Nephron (organoid): ENCODE data around the gene OR4D1.
"Not testable (repeated sequence)": the region's sequence is repeated elsewhere in the genome, so short reads cannot be mapped to it uniquely, and the experiment has no call there.

Experiments
- H3K27ac Mint-ChIP-seq, 3 experiments: 2 replicates each; pipeline ENCODE4 v1.8.0; 2020; ENCODE audit warnings: mixed read lengths in 3 of 3, mild to moderate bottlenecking in 2 of 3, moderate library complexity in 1 of 3
- H3K27me3 Mint-ChIP-seq: 2 replicates; pipeline ENCODE4 v1.8.0; 2021; ENCODE audit warnings: low read depth, mild to moderate bottlenecking, moderate library complexity, mixed read lengths
- H3K36me3 Mint-ChIP-seq: 2 replicates; pipeline ENCODE4 v1.8.0; 2020; ENCODE audit warnings: low read depth, mixed read lengths
- H3K4me1 Mint-ChIP-seq: 2 replicates; pipeline ENCODE4 v1.8.0; 2020; ENCODE audit warnings: mixed read lengths
- H3K4me3 Mint-ChIP-seq, 3 experiments: 2 replicates each; pipeline ENCODE4 v1.8.0; 2020; ENCODE audit warnings: mild to moderate bottlenecking in 3 of 3, mixed read lengths in 3 of 3, moderate library complexity in 2 of 3
- H3K9me3 Mint-ChIP-seq: 2 replicates; pipeline ENCODE4 v1.8.0; 2020; ENCODE audit warnings: mixed read lengths
- TF ChIP-seq, protein P1 (sequence below), 3 experiments: fragments of 200-600 bp; sonication (generic); IDR thresholded peaks; one replicate each; pipeline ENCODE4 v1.5.0; 2021; ENCODE audit warnings: antibody characterized with exemption in 3 of 3; ENCODE audit not compliant: unreplicated experiment in 3 of 3

OR4D1 gene

DNA sequence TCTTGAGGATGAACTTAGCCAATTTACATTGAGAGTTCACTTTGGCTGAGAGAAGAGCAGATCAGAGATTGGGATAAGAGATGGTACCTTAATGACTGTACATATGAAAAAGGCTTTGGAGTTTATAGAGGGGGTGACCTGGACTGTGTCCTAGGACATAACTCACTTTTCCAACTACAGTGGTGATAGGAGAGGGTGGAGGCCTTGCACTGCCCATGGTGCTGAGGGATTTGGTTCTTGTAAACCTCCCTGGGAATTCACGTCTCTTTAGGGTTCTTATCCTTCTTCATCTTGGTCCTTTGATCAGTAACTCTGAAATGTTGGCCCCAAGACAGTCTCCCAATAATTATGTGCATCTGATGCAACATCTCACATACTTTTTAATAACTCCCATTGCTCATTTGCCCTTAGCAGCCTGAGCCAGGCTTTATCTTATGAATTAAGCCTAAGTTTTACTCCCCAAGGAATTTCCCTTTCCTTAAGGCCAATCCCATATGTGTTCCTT, at the start of gene OR4D1:
OR4D1 (plus strand) TSS at position 455 of the 505 bp plus-strand sequence. CDS start 6,770 bp downstream, outside the sequence.
- Mint-ChIP-seq H3K36me3 (peaks cover 4% of the 10 kb centered on the region), H3K27ac (no peak within 1 kb of the TSS), H3K4me3 (no peak within 1 kb of the TSS), H3K27me3 (peaks cover 65% of the 10 kb centered on the region), H3K4me1 (no peaks in the 10 kb centered on the region), H3K9me3 (peaks cover 27% of the 10 kb centered on the region)
- TF ChIP-seq, protein P1, sequence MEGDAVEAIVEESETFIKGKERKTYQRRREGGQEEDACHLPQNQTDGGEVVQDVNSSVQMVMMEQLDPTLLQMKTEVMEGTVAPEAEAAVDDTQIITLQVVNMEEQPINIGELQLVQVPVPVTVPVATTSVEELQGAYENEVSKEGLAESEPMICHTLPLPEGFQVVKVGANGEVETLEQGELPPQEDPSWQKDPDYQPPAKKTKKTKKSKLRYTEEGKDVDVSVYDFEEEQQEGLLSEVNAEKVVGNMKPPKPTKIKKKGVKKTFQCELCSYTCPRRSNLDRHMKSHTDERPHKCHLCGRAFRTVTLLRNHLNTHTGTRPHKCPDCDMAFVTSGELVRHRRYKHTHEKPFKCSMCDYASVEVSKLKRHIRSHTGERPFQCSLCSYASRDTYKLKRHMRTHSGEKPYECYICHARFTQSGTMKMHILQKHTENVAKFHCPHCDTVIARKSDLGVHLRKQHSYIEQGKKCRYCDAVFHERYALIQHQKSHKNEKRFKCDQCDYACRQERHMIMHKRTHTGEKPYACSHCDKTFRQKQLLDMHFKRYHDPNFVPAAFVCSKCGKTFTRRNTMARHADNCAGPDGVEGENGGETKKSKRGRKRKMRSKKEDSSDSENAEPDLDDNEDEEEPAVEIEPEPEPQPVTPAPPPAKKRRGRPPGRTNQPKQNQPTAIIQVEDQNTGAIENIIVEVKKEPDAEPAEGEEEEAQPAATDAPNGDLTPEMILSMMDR (IDR thresholded peaks at IDR 0.05; ENCODE audit: unreplicated experiment in 3 of 3) = no peak

DNA sequence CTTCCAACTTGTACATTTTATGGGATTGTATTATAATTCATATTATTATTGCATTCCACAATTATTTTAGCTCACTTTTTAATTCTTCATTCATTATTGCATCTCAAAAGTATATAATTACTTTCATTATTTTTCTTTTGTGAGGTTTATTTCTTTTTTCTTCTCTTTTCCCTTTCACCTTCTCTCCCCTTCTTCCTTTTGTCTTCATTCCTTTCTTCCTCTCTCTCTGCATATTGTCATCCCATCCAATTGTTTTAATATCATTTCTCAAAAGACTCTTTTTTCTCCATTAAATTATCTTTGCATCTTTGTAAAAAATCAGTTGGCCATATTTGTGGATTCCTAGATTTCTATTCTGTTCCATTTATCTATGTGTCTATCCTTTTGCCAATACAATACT, 47.7 kb upstream of the OR4D1 start:
- TF ChIP-seq, protein P1 (IDR thresholded peaks at IDR 0.05; ENCODE audit: unreplicated experiment in 3 of 3) = no peak
- Mint-ChIP-seq H3K36me3 (peaks cover 8% of the 10 kb centered on the region), H3K4me1 (no peaks in the 10 kb centered on the region), H3K4me3 (no peak overlapping the region), H3K27ac (no peak overlapping the region), H3K27me3 (no peaks in the 10 kb centered on the region), H3K9me3 (no peaks in the 10 kb centered on the region)

DNA sequence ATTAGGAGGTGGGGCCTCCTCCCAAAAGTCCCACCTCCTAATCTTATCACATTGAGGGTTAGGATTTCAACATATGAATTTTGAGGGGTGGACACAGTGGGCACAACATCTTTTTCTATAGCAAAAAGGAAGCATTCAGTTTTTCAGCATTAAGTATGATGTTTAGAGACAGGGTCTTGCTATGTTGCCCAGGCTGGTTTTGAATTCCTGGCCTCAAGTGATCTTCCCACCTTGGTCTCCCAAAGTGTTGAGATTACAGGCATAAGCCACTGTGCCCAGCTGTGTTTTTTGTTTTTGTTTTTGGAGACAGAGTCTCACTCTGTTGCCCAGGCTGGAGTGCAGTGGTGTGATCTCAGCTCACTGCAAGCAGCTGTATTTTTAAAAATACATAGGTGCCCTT, 46.3 kb upstream of the OR4D1 start:
- H3K4me3 Mint-ChIP-seq, H3K27ac Mint-ChIP-seq, H3K4me1 Mint-ChIP-seq, H3K36me3 Mint-ChIP-seq, H3K27me3 Mint-ChIP-seq, H3K9me3 Mint-ChIP-seq: not testable (repeated sequence)

DNA sequence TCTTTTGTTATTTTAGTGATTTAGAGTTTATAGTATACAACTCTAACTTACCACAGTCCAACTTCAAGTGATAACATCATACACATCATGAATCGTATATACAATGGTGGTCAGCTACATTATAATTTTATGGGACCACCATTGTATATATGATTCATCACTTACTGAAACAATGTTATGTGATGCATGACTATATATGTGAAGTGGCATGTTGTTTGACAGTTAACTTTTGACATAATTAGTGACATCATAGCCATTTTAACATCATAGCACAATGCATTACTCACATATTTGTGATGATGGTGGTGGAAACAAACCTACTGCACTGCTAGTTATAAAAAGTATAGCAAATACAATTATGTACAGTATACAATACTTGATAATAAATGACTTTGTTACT, 43.1 kb upstream of the OR4D1 start:
- H3K4me1 Mint-ChIP-seq = no peaks in the 10 kb centered on the region
- peaks cover 12% of the 10 kb centered on the region for H3K27me3 Mint-ChIP-seq
- no peaks in the 10 kb centered on the region for H3K36me3 Mint-ChIP-seq
- H3K27ac Mint-ChIP-seq = no peak overlapping the region
- no peak overlapping the region for H3K4me3 Mint-ChIP-seq
- peaks cover 4% of the 10 kb centered on the region for H3K9me3 Mint-ChIP-seq
- TF ChIP-seq, protein P1 (IDR thresholded peaks at IDR 0.05; ENCODE audit: unreplicated experiment in 3 of 3) = no peak

DNA sequence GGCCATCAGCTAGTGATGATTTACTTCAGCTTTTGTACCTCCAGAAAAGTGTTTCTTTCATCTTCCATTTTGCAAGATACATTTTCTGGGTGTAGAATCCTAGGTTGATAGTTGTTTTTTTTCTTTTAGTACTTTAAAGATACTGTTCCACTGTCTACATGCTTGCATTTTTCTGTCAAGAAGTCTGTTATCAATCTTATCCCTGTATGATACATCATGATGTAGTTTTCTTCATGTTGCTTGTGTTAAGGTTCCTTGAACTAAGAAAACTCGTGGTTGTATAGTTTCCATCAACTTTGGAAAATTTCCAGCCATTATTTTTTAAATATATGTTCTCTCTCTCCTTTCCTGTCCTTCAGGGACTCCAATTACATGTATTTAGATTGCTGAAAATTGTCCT, 40.9 kb upstream of the OR4D1 start:
- TF ChIP-seq, protein P1 (IDR thresholded peaks at IDR 0.05; ENCODE audit: unreplicated experiment in 3 of 3) = no peak
- Mint-ChIP-seq H3K27me3 (peaks cover 12% of the 10 kb centered on the region), H3K4me3 (no peak overlapping the region), H3K27ac (no peak overlapping the region), H3K9me3 (peaks cover 4% of the 10 kb centered on the region), H3K4me1 (no peaks in the 10 kb centered on the region), H3K36me3 (no peaks in the 10 kb centered on the region)

DNA sequence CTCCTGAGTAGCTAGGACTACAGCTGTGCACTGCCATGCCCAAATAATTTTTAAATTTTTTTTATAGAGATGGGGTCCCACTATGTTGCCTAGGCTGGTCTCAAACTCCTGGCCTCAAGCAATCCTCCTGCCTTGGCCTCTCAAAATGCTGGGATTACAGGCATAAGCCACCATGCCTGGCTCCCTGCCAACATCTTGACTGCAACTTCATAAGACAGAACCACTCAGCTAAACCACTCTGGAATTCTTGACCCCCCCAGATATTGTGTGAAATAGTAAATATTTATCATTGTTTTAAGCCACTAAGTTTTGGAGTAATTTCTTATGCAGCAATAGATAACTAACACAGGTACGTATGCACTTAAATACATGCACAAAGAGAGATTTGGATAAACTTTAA, 39.0 kb upstream of the OR4D1 start:
- Mint-ChIP-seq H3K36me3 (no peaks in the 10 kb centered on the region), H3K27ac (no peak overlapping the region), H3K9me3 (peaks cover 4% of the 10 kb centered on the region), H3K27me3 (peaks cover 22% of the 10 kb centered on the region), H3K4me1 (no peaks in the 10 kb centered on the region), H3K4me3 (no peak overlapping the region)
- TF ChIP-seq, protein P1 (IDR thresholded peaks at IDR 0.05; ENCODE audit: unreplicated experiment in 3 of 3) = no peak
